Fibroblast of the aortic adventitia (primary cell): ENCODE results near the gene LOC128125822.

Source experiments
- DNase-seq: peaks from one replicate; pipeline ENCODE4 v3.0.0-alpha.2; 2010; ENCODE audit warnings: low read depth
- H3K4me3 ChIP-seq: 2 replicates; pipeline ENCODE4 v1.5.1; 2011; ENCODE audit warnings: low read depth, mild to moderate bottlenecking, control low read depth, low read length, moderate library complexity
- TF ChIP-seq, protein P1 (sequence below): IDR thresholded peaks from 2 replicates; pipeline ENCODE4 v1.5.1; 2011; ENCODE audit warnings: mild to moderate bottlenecking, low read length, control low read depth, inconsistent platforms; ENCODE audit not compliant: insufficient read depth

Gene LOC128125822

DNA sequence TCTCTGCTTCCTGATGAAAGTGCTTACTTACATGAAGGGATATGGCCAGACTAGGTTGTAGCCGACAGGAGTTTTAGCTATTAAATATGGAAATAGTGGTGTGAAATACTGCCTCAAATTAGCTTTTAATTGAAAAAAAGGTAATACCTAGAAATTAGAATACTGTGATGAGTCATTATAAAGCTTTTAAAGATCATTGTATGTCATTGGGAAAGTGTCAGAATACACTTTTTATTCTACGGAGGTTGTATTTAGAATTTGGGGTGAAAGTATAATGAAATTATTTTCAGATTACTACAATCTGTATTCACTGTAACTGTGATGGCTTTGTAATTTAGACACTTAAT lies 2.2 kb downstream of the LOC128125822 start:
- DNase-seq = no peak
- TF ChIP-seq, protein P1, sequence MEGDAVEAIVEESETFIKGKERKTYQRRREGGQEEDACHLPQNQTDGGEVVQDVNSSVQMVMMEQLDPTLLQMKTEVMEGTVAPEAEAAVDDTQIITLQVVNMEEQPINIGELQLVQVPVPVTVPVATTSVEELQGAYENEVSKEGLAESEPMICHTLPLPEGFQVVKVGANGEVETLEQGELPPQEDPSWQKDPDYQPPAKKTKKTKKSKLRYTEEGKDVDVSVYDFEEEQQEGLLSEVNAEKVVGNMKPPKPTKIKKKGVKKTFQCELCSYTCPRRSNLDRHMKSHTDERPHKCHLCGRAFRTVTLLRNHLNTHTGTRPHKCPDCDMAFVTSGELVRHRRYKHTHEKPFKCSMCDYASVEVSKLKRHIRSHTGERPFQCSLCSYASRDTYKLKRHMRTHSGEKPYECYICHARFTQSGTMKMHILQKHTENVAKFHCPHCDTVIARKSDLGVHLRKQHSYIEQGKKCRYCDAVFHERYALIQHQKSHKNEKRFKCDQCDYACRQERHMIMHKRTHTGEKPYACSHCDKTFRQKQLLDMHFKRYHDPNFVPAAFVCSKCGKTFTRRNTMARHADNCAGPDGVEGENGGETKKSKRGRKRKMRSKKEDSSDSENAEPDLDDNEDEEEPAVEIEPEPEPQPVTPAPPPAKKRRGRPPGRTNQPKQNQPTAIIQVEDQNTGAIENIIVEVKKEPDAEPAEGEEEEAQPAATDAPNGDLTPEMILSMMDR = no peak
- peak overlapping the region; percentile 86 for H3K4me3 ChIP-seq

DNA sequence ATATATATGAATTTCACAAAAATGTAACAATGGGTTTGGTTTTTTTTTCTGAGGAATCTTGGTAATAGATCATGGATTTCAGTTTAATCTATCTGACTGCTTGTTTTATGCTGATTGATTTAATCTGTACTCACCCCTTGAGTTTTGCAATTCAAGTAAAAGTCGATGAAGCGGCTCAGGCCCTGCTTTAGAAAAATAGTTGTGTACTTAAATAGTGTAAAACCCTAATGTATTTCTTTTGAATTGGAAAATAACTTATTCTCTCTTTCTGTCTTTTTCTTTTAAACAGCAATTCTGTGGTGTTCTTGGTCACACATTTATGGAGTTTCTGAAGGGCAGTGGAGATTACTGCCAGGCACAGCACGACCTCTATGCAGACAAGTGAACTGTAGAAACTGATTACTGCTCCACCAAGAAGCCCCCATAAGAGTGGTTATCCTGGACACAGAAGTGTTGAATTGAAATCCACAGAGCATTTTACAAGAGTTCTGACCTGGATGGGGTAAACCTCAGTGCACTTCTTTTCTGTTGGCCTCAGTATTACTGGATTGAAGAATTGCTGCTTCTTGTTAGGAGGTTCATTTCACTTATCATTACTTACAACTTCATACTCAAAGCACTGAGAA lies 4.0 kb downstream of the LOC128125822 start:
- TF ChIP-seq, protein P1 = no peak
- no peak for DNase-seq
- peak overlapping the region; percentile 39 for H3K4me3 ChIP-seq

DNA sequence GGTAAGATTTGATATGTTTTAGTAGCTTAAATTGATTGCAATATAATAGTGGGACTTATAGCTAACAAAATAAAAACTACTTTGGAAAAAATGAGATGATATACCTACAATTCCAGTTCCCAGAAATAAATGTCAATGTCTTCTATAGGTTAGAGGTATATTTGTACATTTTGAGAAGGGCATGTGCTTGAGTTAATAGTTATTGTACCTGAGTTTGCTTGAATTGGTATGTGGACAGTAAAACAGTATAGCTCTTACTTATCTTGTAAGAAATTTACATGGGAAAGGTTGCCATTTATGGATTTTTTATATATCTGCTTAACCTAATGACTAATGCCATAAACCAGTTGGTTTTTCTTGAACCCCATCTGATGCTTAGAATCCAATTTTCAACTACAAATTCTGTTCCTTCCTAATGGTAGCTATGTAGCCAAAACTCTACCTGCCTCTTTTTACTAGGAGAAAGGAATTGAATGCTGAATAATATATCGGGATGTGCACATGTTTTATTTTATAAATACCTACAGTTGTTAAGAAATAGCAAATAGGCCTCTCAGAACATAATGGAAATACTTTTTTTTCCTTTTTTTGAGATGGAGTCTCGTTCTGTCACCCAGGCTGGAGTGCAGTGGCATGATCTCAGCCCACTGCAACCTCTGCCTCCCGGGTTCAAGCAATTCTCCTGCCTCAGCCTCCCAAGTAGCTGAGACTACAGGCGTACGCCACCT lies 4.9 kb downstream of the LOC128125822 start:
- no peak overlapping the region for H3K4me3 ChIP-seq
- TF ChIP-seq, protein P1 = no peak
- no peak for DNase-seq

DNA sequence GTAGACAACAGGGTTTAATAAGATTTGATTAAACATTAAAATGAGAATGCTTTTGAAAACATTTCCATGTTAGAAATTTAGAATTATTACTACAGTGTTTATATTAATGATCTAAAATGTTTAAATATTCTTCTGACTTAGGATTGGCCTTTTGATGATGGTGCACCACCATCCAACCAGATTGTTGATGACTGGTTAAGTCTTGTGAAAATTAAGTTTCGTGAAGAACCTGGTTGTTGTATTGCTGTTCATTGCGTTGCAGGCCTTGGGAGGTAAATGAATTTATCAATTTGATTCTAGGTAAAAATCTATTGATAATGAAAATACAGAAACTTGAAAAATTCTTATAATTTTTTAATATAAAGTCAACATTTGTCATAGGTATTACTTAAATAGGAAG lies 6.5 kb downstream of the LOC128125822 start:
- TF ChIP-seq, protein P1 = no peak
- H3K4me3 ChIP-seq = no peak overlapping the region
- DNase-seq = no peak

DNA sequence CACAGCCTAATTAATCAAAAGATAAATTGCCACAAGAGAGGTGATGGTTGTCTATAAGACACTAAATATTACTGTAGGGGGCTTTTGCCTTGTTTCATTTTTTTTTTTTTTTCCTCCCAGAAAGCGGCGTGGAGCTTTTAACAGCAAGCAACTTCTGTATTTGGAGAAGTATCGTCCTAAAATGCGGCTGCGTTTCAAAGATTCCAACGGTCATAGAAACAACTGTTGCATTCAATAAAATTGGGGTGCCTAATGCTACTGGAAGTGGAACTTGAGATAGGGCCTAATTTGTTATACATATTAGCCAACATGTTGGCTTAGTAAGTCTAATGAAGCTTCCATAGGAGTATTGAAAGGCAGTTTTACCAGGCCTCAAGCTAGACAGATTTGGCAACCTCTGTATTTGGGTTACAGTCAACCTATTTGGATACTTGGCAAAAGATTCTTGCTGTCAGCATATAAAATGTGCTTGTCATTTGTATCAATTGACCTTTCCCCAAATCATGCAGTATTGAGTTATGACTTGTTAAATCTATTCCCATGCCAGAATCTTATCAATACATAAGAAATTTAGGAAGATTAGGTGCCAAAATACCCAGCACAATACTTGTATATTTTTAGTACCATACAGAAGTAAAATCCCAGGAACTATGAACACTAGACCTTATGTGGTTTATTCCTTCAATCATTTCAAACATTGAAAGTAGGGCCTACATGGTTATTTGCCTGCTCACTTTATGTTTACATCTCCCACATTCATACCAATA lies 7.8 kb downstream of the LOC128125822 start:
- no peak overlapping the region for H3K4me3 ChIP-seq
- DNase-seq = no peak
- TF ChIP-seq, protein P1 = no peak

DNA sequence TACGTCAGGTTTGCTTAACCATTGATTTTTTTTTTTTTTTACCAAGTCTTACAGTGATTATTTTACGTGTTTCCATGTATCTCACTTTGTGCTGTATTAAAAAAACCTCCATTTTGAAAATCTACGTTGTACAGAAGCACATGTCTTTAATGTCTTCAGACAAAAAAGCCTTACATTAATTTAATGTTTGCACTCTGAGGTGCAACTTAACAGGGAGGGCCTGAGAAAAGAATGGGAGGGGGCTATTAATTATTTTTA lies 8.4 kb downstream of the LOC128125822 start:
- TF ChIP-seq, protein P1 = no peak
- no peak for DNase-seq
- no peak overlapping the region for H3K4me3 ChIP-seq
